H1 (cell line): ENCODE measurements around the gene TFAP2B. TPM values are rescaled to one million over a fixed set of nuclear protein-coding genes. Genes with fewer than 3 reads are reported as not detected.

ENCODE experiments used
- RFX5 ChIP-seq: IDR thresholded peaks from 2 replicates; pipeline ENCODE4 v1.6.1; 2011; ENCODE audit warnings: low read depth, low read length, improper control_type of control experiment, borderline replicate concordance
- SUZ12 ChIP-seq: fragments of 200-600 bp; sonication (generic); IDR thresholded peaks from 2 replicates; pipeline ENCODE4 v1.6.1; 2012; ENCODE audit warnings: mild to moderate bottlenecking, inconsistent platforms, low read length, moderate library complexity, mixed read lengths
- polyA plus RNA-seq, 7 experiments: library from polyadenylated mRNA; depleted of rRNA in 3 of 7; stranded (reverse) in 5 of 7; unstranded in 2 of 7; fragments of >200 nt in 5 of 7; fragments of 200-250 nt in 2 of 7; gene quantifications; 1 replicate in 5 of 7; 2 replicates in 1 of 7; 4 replicates in 1 of 7; pipeline versions ENCODE4 v1.2.1 to v1.2.3, GENCODE V29; 2011 to 2013; ENCODE audit warnings: missing spikeins in 2 of 7, mixed read lengths in 2 of 7
- total RNA-seq: library from RNA; stranded (reverse); fragmentation: NEBNext Ultra II Directional; extraction: Animal tissue kit (Norgen Biotek cat#: 25700); gene quantifications from 2 replicates; pipeline ENCODE4 v1.2.1, GENCODE V29; 2021

TFAP2B gene
- total and polyA plus RNA-seq, 2 of the 8 experiments (the other 6 are each of a cell fraction or from before 2014, with no cell fraction given): not detected

- TF ChIP-seq SUZ12 (no peak), RFX5 (no peak)
Observed at GRCh38 chr6:50829898-50830444, 11.3 kb downstream of the TFAP2B start (continued).
